Epidermal melanocyte (primary cell): ENCODE data around the gene ISLR2.
A peak's percentile ranks its signal among the peaks of the same experiment; 100 is the strongest.

Experiments used
- DNase-seq: peaks from one replicate; pipeline ENCODE4 v3.0.0; 2011; ENCODE audit warnings: low spot score; ENCODE audit not compliant: insufficient read length

The ISLR2 gene

GRCh38 chr15:74176262-74177214, 46.2 kb downstream of the ISLR2 start:
- DNase-seq, result no peak

GRCh38 chr15:74178326-74179100, 48.1 kb downstream of the ISLR2 start:
- no peak for DNase-seq

- DNase-seq, result peak; percentile 73
Measured at GRCh38 chr15:74179101-74179841, 48.9 kb downstream of the ISLR2 start.

GRCh38 chr15:74179983-74180880, 49.8 kb downstream of the ISLR2 start:
- no peak for DNase-seq

GRCh38 chr15:74180881-74181602, 50.7 kb downstream of the ISLR2 start:
- no peak for DNase-seq

GRCh38 chr15:74182131-74182530, 51.7 kb downstream of the ISLR2 start:
- no peak for DNase-seq

- DNase-seq, result no peak
Measured at GRCh38 chr15:74184582-74185091, 54.3 kb downstream of the ISLR2 start.

- no peak for DNase-seq
Measured at GRCh38 chr15:74185710-74186348, 55.4 kb downstream of the ISLR2 start.
